Measurements from ENCODE around the gene NPPB.
A peak's percentile ranks its signal among the peaks of the same experiment; 100 is the strongest.

Gene NPPB

DNA sequence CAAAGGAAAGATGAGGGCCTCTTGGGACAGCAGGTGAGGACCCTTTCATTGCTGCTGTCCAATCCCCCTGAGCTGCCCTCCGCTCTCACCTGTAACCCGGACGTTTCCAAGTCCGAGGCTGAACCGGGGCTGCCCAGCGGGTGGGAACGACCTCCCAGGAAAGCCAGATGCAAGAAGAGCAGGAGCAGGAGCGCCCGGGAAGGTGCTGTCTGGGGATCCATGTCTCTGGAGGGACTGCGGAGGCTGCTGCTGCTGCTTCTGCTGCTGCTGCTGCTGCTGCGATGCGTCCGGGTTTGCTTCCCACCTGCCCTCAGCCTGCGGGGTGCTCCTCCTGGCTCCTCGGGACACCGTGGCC, at the start of gene NPPB:
NPPB (minus strand) TSS at position 333 of the 355 bp plus-strand sequence; CDS start at position 221, 112 bp downstream.
- no peaks in the 10 kb centered on the region for H3K79me2 ChIP-seq (ENCODE audit: insufficient read depth, low read length)
- no peaks in the 10 kb centered on the region for H3F3A ChIP-seq (ENCODE audit: insufficient read depth, low read length)
- no peak within 1 kb of the TSS for H3K9ac ChIP-seq (ENCODE audit: low read length)
- H3K27me3 ChIP-seq (ENCODE audit: insufficient read depth, low read length), result 0 out of 2 replicates have a peak, but pooled peaks cover 8% of the 10 kb centered on the region
- H3K9me3 ChIP-seq (ENCODE audit: low read length), result no peaks in the 10 kb centered on the region
- TF ChIP-seq, protein P1, sequence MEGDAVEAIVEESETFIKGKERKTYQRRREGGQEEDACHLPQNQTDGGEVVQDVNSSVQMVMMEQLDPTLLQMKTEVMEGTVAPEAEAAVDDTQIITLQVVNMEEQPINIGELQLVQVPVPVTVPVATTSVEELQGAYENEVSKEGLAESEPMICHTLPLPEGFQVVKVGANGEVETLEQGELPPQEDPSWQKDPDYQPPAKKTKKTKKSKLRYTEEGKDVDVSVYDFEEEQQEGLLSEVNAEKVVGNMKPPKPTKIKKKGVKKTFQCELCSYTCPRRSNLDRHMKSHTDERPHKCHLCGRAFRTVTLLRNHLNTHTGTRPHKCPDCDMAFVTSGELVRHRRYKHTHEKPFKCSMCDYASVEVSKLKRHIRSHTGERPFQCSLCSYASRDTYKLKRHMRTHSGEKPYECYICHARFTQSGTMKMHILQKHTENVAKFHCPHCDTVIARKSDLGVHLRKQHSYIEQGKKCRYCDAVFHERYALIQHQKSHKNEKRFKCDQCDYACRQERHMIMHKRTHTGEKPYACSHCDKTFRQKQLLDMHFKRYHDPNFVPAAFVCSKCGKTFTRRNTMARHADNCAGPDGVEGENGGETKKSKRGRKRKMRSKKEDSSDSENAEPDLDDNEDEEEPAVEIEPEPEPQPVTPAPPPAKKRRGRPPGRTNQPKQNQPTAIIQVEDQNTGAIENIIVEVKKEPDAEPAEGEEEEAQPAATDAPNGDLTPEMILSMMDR (IDR thresholded peaks at IDR 0.05; ENCODE audit: low read length), result no peak
- TF ChIP-seq EZH2 (IDR thresholded peaks at IDR 0.05; ENCODE audit: borderline replicate concordance, low read length), result no peak
- no peak within 1 kb of the TSS for H3K4me3 ChIP-seq (ENCODE audit: low read depth, low read length, poor library complexity, severe bottlenecking)
- H3K4me2 ChIP-seq (ENCODE audit: low read length), result no peak within 1 kb of the TSS
- no peaks in the 10 kb centered on the region for H3K36me3 ChIP-seq (ENCODE audit: insufficient read depth, low read length)
- no peaks in the 10 kb centered on the region for H3K4me1 ChIP-seq (ENCODE audit: insufficient read depth, low read length, severe bottlenecking)
- H3K9me2 ChIP-seq (ENCODE audit: low read depth, low read length), result no peaks in the 10 kb centered on the region
- no peak within 1 kb of the TSS for H2AFZ ChIP-seq (ENCODE audit: low read length)
- no peak within 1 kb of the TSS for H3K27ac ChIP-seq (ENCODE audit: low read depth, low read length, poor library complexity, severe bottlenecking)
- H4K20me1 ChIP-seq (ENCODE audit: insufficient read depth, low read length), result no peaks in the 10 kb centered on the region

DNA sequence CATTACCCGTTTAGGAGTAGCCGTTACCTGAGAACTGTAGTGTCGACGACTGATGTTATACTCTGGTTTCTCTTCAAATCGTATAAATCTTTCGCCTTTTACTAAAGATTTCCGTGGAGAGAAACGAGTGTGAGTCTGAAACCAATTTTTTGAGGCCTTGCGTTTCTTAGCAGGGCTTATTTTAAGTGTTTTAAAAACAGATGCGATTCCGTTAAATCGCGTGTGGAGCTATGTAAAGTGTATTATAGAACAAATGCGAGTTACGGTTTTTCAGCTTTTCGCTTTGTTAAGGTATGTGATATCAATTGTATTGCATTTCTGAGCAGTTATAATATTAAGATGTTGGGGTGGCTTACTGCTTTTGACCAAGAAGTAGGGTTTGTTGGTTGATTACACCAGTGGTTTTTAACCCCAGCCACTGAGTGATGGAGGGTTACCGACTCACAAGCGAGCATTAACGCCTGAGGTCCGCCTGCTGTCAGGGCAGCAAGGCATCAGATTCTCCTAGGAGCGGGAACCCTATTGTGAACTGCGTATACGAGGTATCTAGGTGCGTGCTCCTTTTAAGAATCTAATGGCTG, 49.4 kb upstream of the NPPB start:
- Histone ChIP-seq H3K4me1 (ENCODE audit: insufficient read depth, low read length, severe bottlenecking) (peaks cover 23% of the 10 kb centered on the region), H3K36me3 (ENCODE audit: insufficient read depth, low read length) (no peaks in the 10 kb centered on the region), H3F3A (ENCODE audit: insufficient read depth, low read length) (peaks cover 6% of the 10 kb centered on the region; the same call in 1 of the 2 replicates), H3K27ac (ENCODE audit: low read depth, low read length, poor library complexity, severe bottlenecking) (peak overlapping the region; percentile 97), H3K4me2 (ENCODE audit: low read length) (peak overlapping the region; percentile 75), H3K4me3 (ENCODE audit: low read depth, low read length, poor library complexity, severe bottlenecking) (peak overlapping the region; percentile 64), H3K9me2 (ENCODE audit: low read depth, low read length) (no peaks in the 10 kb centered on the region), H4K20me1 (ENCODE audit: insufficient read depth, low read length) (no peaks in the 10 kb centered on the region), H2AFZ (ENCODE audit: low read length) (no peak overlapping the region), H3K9ac (ENCODE audit: low read length) (peak overlapping the region; percentile 81), H3K79me2 (ENCODE audit: insufficient read depth, low read length) (no peaks in the 10 kb centered on the region), H3K27me3 (ENCODE audit: insufficient read depth, low read length) (no peaks in the 10 kb centered on the region), H3K9me3 (ENCODE audit: low read length) (no peaks in the 10 kb centered on the region)
- TF ChIP-seq EZH2 (IDR thresholded peaks at IDR 0.05; ENCODE audit: borderline replicate concordance, low read length), result no peak
- TF ChIP-seq, protein P1 (IDR thresholded peaks at IDR 0.05; ENCODE audit: low read length), result no peak

DNA sequence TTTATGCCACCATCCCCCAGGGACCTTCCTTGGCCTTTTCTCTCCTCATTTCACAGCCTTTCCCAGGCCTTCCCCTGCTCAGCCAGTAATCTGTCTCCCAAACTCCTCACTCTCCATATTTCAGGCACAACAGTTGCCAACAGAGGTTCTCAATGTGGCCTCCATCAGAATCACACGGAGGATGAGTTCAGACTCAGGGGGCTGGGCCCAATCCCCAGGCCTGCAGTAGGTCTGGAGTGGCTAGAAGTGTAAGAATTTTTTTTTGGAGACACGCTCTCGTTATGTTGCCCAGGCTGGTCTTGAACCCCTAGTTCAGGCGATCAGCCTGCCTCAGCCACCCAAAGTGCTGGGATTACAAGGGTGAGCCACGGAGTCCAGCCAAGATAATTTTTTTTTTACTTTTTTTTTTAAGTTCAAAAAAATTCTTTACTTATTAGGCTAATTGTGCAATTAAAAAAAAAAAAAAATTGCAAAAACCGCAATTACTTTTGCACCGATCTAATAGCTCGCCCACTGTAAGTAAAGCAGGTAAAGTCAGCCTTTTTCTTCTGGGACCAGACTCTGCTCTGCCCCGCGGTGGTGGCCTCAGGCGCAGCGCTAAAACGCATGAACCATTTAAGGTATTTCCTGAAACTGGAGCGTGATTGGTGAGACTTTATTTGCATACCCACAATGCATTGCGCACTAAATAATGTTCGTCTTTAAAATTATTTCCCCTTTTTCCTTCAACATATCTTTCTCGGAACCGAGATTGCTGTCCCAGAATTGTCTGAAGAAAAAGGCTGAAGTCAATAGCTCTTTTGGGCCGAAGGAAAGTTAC, 48.7 kb upstream of the NPPB start:
- H3K4me1 ChIP-seq (ENCODE audit: insufficient read depth, low read length, severe bottlenecking), result peaks cover 23% of the 10 kb centered on the region
- no peak for TF ChIP-seq EZH2 (IDR thresholded peaks at IDR 0.05; ENCODE audit: borderline replicate concordance, low read length)
- TF ChIP-seq, protein P1 (IDR thresholded peaks at IDR 0.05; ENCODE audit: low read length), result peak; percentile 85

More for the DNA sequence above, 48.7 kb upstream of the NPPB start:
- no peaks in the 10 kb centered on the region for H3K9me2 ChIP-seq (ENCODE audit: low read depth, low read length)
- H3K27ac ChIP-seq (ENCODE audit: low read depth, low read length, poor library complexity, severe bottlenecking), result peak overlapping the region; percentile 97
- H3K4me2 ChIP-seq (ENCODE audit: low read length), result peak overlapping the region; percentile 61
- peaks cover 6% of the 10 kb centered on the region; the same call in 1 of the 2 replicates for H3F3A ChIP-seq (ENCODE audit: insufficient read depth, low read length)
- peak overlapping the region; percentile 64 for H3K4me3 ChIP-seq (ENCODE audit: low read depth, low read length, poor library complexity, severe bottlenecking)
- no peaks in the 10 kb centered on the region for H3K36me3 ChIP-seq (ENCODE audit: insufficient read depth, low read length)
- H3K9ac ChIP-seq (ENCODE audit: low read length), result peak overlapping the region; percentile 70
- no peaks in the 10 kb centered on the region for H3K9me3 ChIP-seq (ENCODE audit: low read length)
- no peak overlapping the region for H2AFZ ChIP-seq (ENCODE audit: low read length)
- no peaks in the 10 kb centered on the region for H3K27me3 ChIP-seq (ENCODE audit: insufficient read depth, low read length)
- no peaks in the 10 kb centered on the region for H4K20me1 ChIP-seq (ENCODE audit: insufficient read depth, low read length)
- H3K79me2 ChIP-seq (ENCODE audit: insufficient read depth, low read length), result no peaks in the 10 kb centered on the region

Measured in OCI-LY1 (cell line).